OCI-LY7 (cell line): ENCODE data around the gene TLCD1. TPM values are rescaled to one million over a fixed set of nuclear protein-coding genes. Genes with fewer than 3 reads are reported as not detected.

ENCODE experiments used
- BruUV-seq: library from RNA; stranded (reverse); fragments of 400-500 nt; replicated peaks from 2 replicates; lab custom pipeline; 2021; lab: Mats Ljungman, UMichigan
- CTCF ChIA-PET: fragments of 300-600 bp; sonication (Branson Sonifier 250); formaldehyde crosslinking; loops from one replicate; lab custom pipeline; 2022; ENCODE audit warnings: antibody characterized with exemption; ENCODE audit not compliant: unreplicated experiment; lab: Charles Lee
- POLR2A ChIA-PET: fragments of 300-600 bp; sonication (Branson Sonifier 250); formaldehyde crosslinking; loops from one replicate; lab custom pipeline; 2022; ENCODE audit warnings: antibody characterized with exemption; lab: Charles Lee
- DNase-seq: peaks from one replicate; pipeline ENCODE4 v3.0.0-alpha.2; 2015; ENCODE audit warnings: low spot score
- H2AFZ ChIP-seq: fragments of 200-600 bp; sonication (generic), shearing (Covaris generic); 2 replicates; pipeline ENCODE4 v1.6.1; 2014; ENCODE audit warnings: mild to moderate bottlenecking, antibody characterized with exemption, low read length, moderate library complexity
- H3K27ac ChIP-seq: fragments of 200-600 bp; sonication (generic); 2 replicates; pipeline ENCODE4 v1.5.1; 2014; ENCODE audit warnings: mixed run types, low read depth, mild to moderate bottlenecking, moderate library complexity, low read length, inconsistent platforms; ENCODE audit not compliant: poor library complexity, severe bottlenecking
- H3K36me3 ChIP-seq: fragments of 200-600 bp; sonication (generic); 2 replicates; pipeline ENCODE4 v1.6.1; 2014; ENCODE audit warnings: mild to moderate bottlenecking, antibody characterized with exemption, low read length, moderate library complexity, mixed read lengths; ENCODE audit not compliant: insufficient read depth
- H3K4me1 ChIP-seq: fragments of 200-600 bp; sonication (generic); 2 replicates; pipeline ENCODE4 v1.5.1; 2014; ENCODE audit warnings: mild to moderate bottlenecking, low read length; ENCODE audit not compliant: insufficient read depth, poor library complexity, severe bottlenecking
- H3K4me2 ChIP-seq: fragments of 200-600 bp; sonication (generic); 2 replicates; pipeline ENCODE4 v1.6.1; 2014; ENCODE audit warnings: mild to moderate bottlenecking, low read length
- H3K4me3 ChIP-seq: fragments of 200-600 bp; sonication (generic); 2 replicates; pipeline ENCODE4 v1.5.1; 2014; ENCODE audit warnings: mild to moderate bottlenecking, low read depth, low read length; ENCODE audit not compliant: poor library complexity, severe bottlenecking
- H3K79me2 ChIP-seq: fragments of 200-600 bp; sonication (generic); 2 replicates; pipeline ENCODE4 v1.6.1; 2016; ENCODE audit warnings: low read depth, mild to moderate bottlenecking, low read length, moderate library complexity, mixed read lengths; ENCODE audit not compliant: insufficient read depth
- H3K9me2 ChIP-seq: fragments of 200-600 bp; sonication (generic); 2 replicates; pipeline ENCODE4 v1.6.1; 2016; ENCODE audit warnings: mild to moderate bottlenecking, low read length, mixed read lengths; ENCODE audit not compliant: insufficient read depth
- H3K9me3 ChIP-seq: fragments of 200-600 bp; sonication (generic); 2 replicates; pipeline ENCODE4 v1.6.1; 2014; ENCODE audit warnings: mild to moderate bottlenecking, mixed run types, low read length, mixed read lengths
- H4K20me1 ChIP-seq: fragments of 200-600 bp; sonication (generic); 2 replicates; pipeline ENCODE4 v1.6.1; 2014; ENCODE audit warnings: mild to moderate bottlenecking, antibody characterized with exemption, low read length, moderate library complexity, mixed read lengths; ENCODE audit not compliant: insufficient read depth
- CTCF ChIP-seq: fragments of 200-600 bp; sonication (generic); conservative IDR thresholded peaks from 2 replicates; pipeline ENCODE4 v1.5.1; 2014; ENCODE audit warnings: mild to moderate bottlenecking, antibody characterized with exemption, low read length, moderate library complexity, mixed read lengths
- EZH2phosphoT487 ChIP-seq: fragments of 200-600 bp; sonication (generic); IDR thresholded peaks from 2 replicates; pipeline ENCODE4 v1.6.1; 2018; ENCODE audit warnings: low read depth, borderline replicate concordance, mild to moderate bottlenecking, mixed run types, antibody characterized with exemption, low read length, moderate library complexity, mixed read lengths
- intact Hi-C: fragments of 100-400 bp; cut with micrococcal nuclease; formaldehyde crosslinking; loops from one replicate; pipeline ENCODE4 v1.10.0; 2022; ENCODE audit not compliant: unreplicated experiment
- small RNA-seq: library from RNA; depleted of rRNA; stranded (forward); fragments of <200 nt; gene quantifications from one replicate; pipeline ENCODE3, GENCODE V24; 2014
- total RNA-seq, 2 experiments: library from RNA; depleted of rRNA in 1 of 2; stranded (reverse); fragments of >200 nt in 1 of 2; shearing (Covaris generic) in 1 of 2; gene quantifications; 2 replicates each; pipeline ENCODE4 v1.2.3, GENCODE V29; 2014 to 2022

TLCD1 gene
- total RNA-seq, 2 experiments from 2014 or later = 0.28 to 2.5 TPM

- Histone ChIP-seq H4K20me1 (no peaks in the 10 kb centered on the region), H3K79me2 (no peaks in the 10 kb centered on the region), H3K36me3 (peaks cover 94% of the 10 kb centered on the region), H2AFZ (no peak overlapping the region), H3K27ac (no peak overlapping the region), H3K4me2 (no peak overlapping the region), H3K9me2 (no peaks in the 10 kb centered on the region), H3K4me3 (no peak overlapping the region), H3K9me3 (no peaks in the 10 kb centered on the region), H3K4me1 (no peaks in the 10 kb centered on the region)
- TF ChIP-seq EZH2phosphoT487 (no peak), CTCF (peak; percentile 85)
- ChIA-PET CTCF (interaction anchor here (1.3 kb wide), 1 partner anchor 29 kb away, joined by 4 read pairs; no protein-coding TSS in a partner anchor), POLR2A (no interaction called here)
- intact Hi-C loops = loop anchor here (1.0 kb wide), 1 partner anchor 29 kb away; no protein-coding TSS in a partner anchor
- BruUV-seq = no TSS peak
- DNase-seq = peak; percentile 56
Observed at GRCh38 chr17:28675980-28676379, 50.1 kb downstream of the TLCD1 start.

- no peaks in the 10 kb centered on the region for H3K4me1 ChIP-seq
- ChIA-PET CTCF (interaction anchor here (1.3 kb wide), 1 partner anchor 29 kb away, joined by 4 read pairs; no protein-coding TSS in a partner anchor), POLR2A (interaction anchor here (1.0 kb wide), 1 partner anchor 27 kb away, joined by 3 read pairs; no protein-coding TSS in a partner anchor)
- H3K79me2 ChIP-seq = no peaks in the 10 kb centered on the region
- no peaks in the 10 kb centered on the region for H4K20me1 ChIP-seq
- no peaks in the 10 kb centered on the region for H3K9me3 ChIP-seq
- no peak overlapping the region for H2AFZ ChIP-seq
- intact Hi-C loops = no loop called here
- TF ChIP-seq CTCF (no peak), EZH2phosphoT487 (no peak)
- BruUV-seq = no TSS peak
- no peak overlapping the region for H3K4me3 ChIP-seq
- H3K36me3 ChIP-seq = peaks cover 94% of the 10 kb centered on the region
- H3K4me2 ChIP-seq = no peak overlapping the region
- no peak overlapping the region for H3K27ac ChIP-seq
- DNase-seq = no peak
- H3K9me2 ChIP-seq = no peaks in the 10 kb centered on the region
Observed at GRCh38 chr17:28675490-28675889, 50.5 kb downstream of the TLCD1 start.

Small RNA genes lying within 50 kb of the gene (small RNA-seq; reads per million reads assigned to genes)
- gene SNORD42A = not detected
- not detected for gene SNORD42B
- gene SNORD4A = not detected
- gene SNORD4B = not detected

Other genes with a start within 250 kb of the TLCD1 start
- gene FOXN1, start 219.9 kb downstream of the TLCD1 start, total RNA-seq (2014; rRNA removed; shearing (Covaris generic)) = not detected in 2 replicates
- not detected in 2 replicates for gene FOXN1, start 219.9 kb downstream of the TLCD1 start, total RNA-seq (2022)
- 10.5 and 14.2 TPM in 2 replicates for gene UNC119, start 173.6 kb downstream of the TLCD1 start, total RNA-seq (2014; rRNA removed; shearing (Covaris generic))
- gene UNC119, start 173.6 kb downstream of the TLCD1 start, total RNA-seq (2022) = 8.4 and 14.9 TPM in 2 replicates
- 13.9 and 23.7 TPM in 2 replicates for gene PIGS, start 154.7 kb downstream of the TLCD1 start, total RNA-seq (2014; rRNA removed; shearing (Covaris generic))
- 34.0 and 34.5 TPM in 2 replicates for gene PIGS, start 154.7 kb downstream of the TLCD1 start, total RNA-seq (2022)
- 62.4 and 70.7 TPM in 2 replicates for gene ALDOC, start 149.3 kb downstream of the TLCD1 start, total RNA-seq (2014; rRNA removed; shearing (Covaris generic))
- 25.7 and 46.2 TPM in 2 replicates for gene ALDOC, start 149.3 kb downstream of the TLCD1 start, total RNA-seq (2022)
- gene SPAG5, start 127.2 kb downstream of the TLCD1 start, total RNA-seq (2014; rRNA removed; shearing (Covaris generic)) = 161 and 163 TPM in 2 replicates
- 152 and 156 TPM in 2 replicates for gene SPAG5, start 127.2 kb downstream of the TLCD1 start, total RNA-seq (2022)
- 24.7 and 30.4 TPM in 2 replicates for gene RSKR, start 112.0 kb downstream of the TLCD1 start, total RNA-seq (2014; rRNA removed; shearing (Covaris generic))
- gene RSKR, start 112.0 kb downstream of the TLCD1 start, total RNA-seq (2022) = 59.6 and 66.2 TPM in 2 replicates
- gene BLTP2, start 81.1 kb downstream of the TLCD1 start, total RNA-seq (2014; rRNA removed; shearing (Covaris generic)) = 147 and 151 TPM in 2 replicates
- gene BLTP2, start 81.1 kb downstream of the TLCD1 start, total RNA-seq (2022) = 177 and 185 TPM in 2 replicates
- 31.2 and 31.8 TPM in 2 replicates for gene SDF2, start 64.3 kb downstream of the TLCD1 start, total RNA-seq (2014; rRNA removed; shearing (Covaris generic))
- gene SDF2, start 64.3 kb downstream of the TLCD1 start, total RNA-seq (2022) = 32.9 and 38.6 TPM in 2 replicates
- 32.1 and 33.7 TPM in 2 replicates for gene SUPT6H, start 64.0 kb downstream of the TLCD1 start, total RNA-seq (2014; rRNA removed; shearing (Covaris generic))
- 70.4 and 76.5 TPM in 2 replicates for gene SUPT6H, start 64.0 kb downstream of the TLCD1 start, total RNA-seq (2022)
- gene PROCA1, start 14.3 kb downstream of the TLCD1 start, total RNA-seq (2014; rRNA removed; shearing (Covaris generic)) = 4.5 and 11.3 TPM in 2 replicates
- gene PROCA1, start 14.3 kb downstream of the TLCD1 start, total RNA-seq (2022) = 4.6 and 5.9 TPM in 2 replicates
- 0.22 TPM in 1 of 2 replicates, not detected in the other for gene RAB34, start 8.4 kb downstream of the TLCD1 start, total RNA-seq (2014; rRNA removed; shearing (Covaris generic))
- 0.46 and 0.99 TPM in 2 replicates for gene RAB34, start 8.4 kb downstream of the TLCD1 start, total RNA-seq (2022)
- 930 and 1,152 TPM in 2 replicates for gene RPL23A, start 6.2 kb downstream of the TLCD1 start, total RNA-seq (2014; rRNA removed; shearing (Covaris generic))
- 2,557 and 2,633 TPM in 2 replicates for gene RPL23A, start 6.2 kb downstream of the TLCD1 start, total RNA-seq (2022)
- 12.2 and 17.0 TPM in 2 replicates for gene NEK8, start 2.6 kb upstream of the TLCD1 start, total RNA-seq (2014; rRNA removed; shearing (Covaris generic))
- gene NEK8, start 2.6 kb upstream of the TLCD1 start, total RNA-seq (2022) = 14.0 and 15.1 TPM in 2 replicates
- gene TRAF4, start 17.8 kb upstream of the TLCD1 start, total RNA-seq (2014; rRNA removed; shearing (Covaris generic)) = 73.6 and 105 TPM in 2 replicates
- 116 and 123 TPM in 2 replicates for gene TRAF4, start 17.8 kb upstream of the TLCD1 start, total RNA-seq (2022)
- gene FAM222B, start 116.6 kb upstream of the TLCD1 start, total RNA-seq (2014; rRNA removed; shearing (Covaris generic)) = 4.0 and 4.6 TPM in 2 replicates
- 15.2 and 19.7 TPM in 2 replicates for gene FAM222B, start 116.6 kb upstream of the TLCD1 start, total RNA-seq (2022)
- 25.0 and 30.8 TPM in 2 replicates for gene ERAL1, start 128.8 kb upstream of the TLCD1 start, total RNA-seq (2014; rRNA removed; shearing (Covaris generic))
- gene ERAL1, start 128.8 kb upstream of the TLCD1 start, total RNA-seq (2022) = 58.0 and 62.1 TPM in 2 replicates
- gene FLOT2, start 171.5 kb upstream of the TLCD1 start, total RNA-seq (2014; rRNA removed; shearing (Covaris generic)) = 43.5 and 46.5 TPM in 2 replicates
- 110 and 122 TPM in 2 replicates for gene FLOT2, start 171.5 kb upstream of the TLCD1 start, total RNA-seq (2022)
- 27.1 and 28.4 TPM in 2 replicates for gene DHRS13, start 176.8 kb upstream of the TLCD1 start, total RNA-seq (2014; rRNA removed; shearing (Covaris generic))
- gene DHRS13, start 176.8 kb upstream of the TLCD1 start, total RNA-seq (2022) = 27.2 and 29.2 TPM in 2 replicates
- 40.6 and 43.2 TPM in 2 replicates for gene PHF12, start 225.3 kb upstream of the TLCD1 start, total RNA-seq (2014; rRNA removed; shearing (Covaris generic))
- 62.5 and 66.7 TPM in 2 replicates for gene PHF12, start 225.3 kb upstream of the TLCD1 start, total RNA-seq (2022)